HT1080 (cell line): Measurements from ENCODE around the gene ATP5MG. TPM values are rescaled to one million over a fixed set of nuclear protein-coding genes. Genes with fewer than 3 reads are reported as not detected.
"Not testable (repeated sequence)": the region's sequence is repeated elsewhere in the genome, so short reads cannot be mapped to it uniquely, and the experiment has no call there.

ENCODE experiments used
- DNase-seq: peaks from one replicate; pipeline ENCODE4 v3.0.0-alpha.2; 2015; ENCODE audit warnings: low read depth
- polyA plus RNA-seq, 2 experiments: library from polyadenylated mRNA; depleted of rRNA; stranded (reverse); fragments of >200 nt; gene quantifications; 2 replicates each; pipeline ENCODE4 v1.2.3, GENCODE V29; 2015
- total RNA-seq: library from RNA; depleted of rRNA; stranded (reverse); fragments of >200 nt; shearing (Covaris generic); gene quantifications from 2 replicates; pipeline ENCODE4 v1.2.3, GENCODE V29; 2014; rRNA removed

The ATP5MG gene
- 139 and 211 TPM in 2 replicates for total RNA-seq
- polyA plus RNA-seq (2015; cell fraction: cytosol; rRNA removed) = 76.1 and 93.0 TPM in 2 replicates
- 28.6 and 29.5 TPM in 2 replicates for polyA plus RNA-seq (2015; cell fraction: nucleus; rRNA removed)

DNA sequence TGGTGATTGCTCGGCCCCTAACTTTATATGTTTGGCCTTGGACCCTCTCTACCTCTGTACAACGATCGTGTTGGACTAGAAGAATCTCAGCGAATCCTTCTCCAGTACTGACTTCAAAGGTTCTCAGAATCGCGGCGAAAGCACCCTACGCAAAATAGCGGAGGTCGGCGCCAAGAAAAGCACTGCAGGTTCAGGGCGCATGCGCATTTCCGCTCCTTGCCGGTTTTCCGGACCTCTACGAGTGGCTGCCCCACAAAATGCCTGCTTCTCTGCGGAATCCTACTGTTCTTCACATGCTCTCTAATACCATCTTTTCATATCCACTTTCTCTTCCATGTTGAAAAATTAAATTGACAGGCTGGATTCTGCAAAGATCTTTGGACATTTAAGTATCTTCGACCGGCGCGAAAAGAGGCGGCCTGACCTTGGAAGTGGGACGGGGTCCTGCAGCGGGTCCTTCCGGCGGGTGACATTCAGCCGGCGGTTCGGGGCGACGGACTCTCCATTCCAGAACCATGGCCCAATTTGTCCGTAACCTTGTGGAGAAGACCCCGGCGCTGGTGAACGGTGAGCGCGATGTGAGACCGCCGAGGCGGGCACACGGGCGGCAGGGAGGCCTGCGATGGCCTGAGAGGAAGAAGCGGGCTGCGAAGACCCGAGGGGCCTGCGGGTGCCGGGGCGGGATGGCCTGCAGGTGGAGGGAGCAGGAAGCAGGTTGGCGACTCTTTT, at the start of gene ATP5MG:
TSS of gene ATP5MG (plus strand) at position 456 of the 729 bp plus-strand sequence. CDS start at position 516, 60 bp downstream.
- DNase-seq = peak; percentile 85

- peak; percentile 15 for DNase-seq
These were observed 48.2 kb upstream of the ATP5MG start for GRCh38 chr11:118353084-118353710.

- no peak for DNase-seq
These were observed 43.3 kb upstream of the ATP5MG start for GRCh38 chr11:118358071-118358470.

- DNase-seq = peak; percentile 88
These were observed 42.0 kb upstream of the ATP5MG start, which contains the start of gene UBE4A for GRCh38 chr11:118359295-118359958. TSS of gene UBE4A (plus strand) at chr11:118359600. CDS start at chr11:118365081, 5,481 bp downstream.

DNA sequence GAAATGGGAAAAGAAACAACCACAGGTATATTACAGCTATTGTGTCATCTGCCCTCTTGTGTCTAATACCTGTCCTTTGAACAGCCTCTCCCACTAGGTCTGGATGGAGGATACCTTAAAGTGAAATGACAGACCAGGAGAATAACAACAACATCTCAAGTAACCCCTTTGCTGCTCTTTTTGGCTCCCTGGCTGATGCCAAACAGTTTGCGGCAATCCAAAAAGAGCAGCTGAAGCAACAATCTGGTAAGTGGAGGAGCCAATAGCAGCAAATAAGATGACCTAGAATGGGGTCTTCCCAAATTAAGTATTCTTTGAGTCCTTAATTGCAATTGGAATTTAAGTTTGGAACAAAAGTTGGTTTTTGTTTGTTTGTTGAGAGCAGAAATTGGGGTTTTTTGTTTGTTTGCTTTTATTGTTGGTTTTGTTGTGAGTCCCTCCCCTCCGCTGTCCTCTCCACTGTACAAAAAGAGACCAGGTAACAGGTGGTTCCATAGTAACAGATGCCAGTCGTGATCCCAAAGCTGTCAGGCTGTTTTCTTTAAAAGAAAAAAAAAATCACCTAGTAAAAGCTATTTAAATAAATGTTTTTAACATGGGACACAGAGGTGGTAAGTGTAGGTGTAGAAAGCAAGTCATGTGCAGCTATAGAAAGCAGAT, 36.3 kb upstream of the ATP5MG start:
- DNase-seq = no peak

DNA sequence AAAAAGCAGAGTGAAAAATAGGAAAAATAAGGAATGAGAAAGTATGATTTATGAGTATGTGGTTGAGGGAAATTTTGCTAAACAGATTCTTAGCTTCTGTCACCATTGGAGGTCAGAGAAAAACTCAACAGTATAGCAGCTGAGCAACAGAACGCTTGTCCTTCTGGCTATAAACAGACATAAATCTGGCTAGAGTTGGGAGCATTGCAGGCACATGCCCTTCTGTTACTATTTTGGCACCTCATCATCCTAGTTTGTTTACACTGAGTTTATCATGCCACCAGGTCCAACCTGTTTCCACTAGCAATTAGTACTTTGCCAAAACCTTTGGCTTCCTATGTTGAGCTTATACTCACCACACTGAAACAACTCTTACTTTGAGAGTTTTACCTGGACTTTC, 35.1 kb upstream of the ATP5MG start:
- DNase-seq = no peak

- no peak for DNase-seq
These were observed 30.6 kb upstream of the ATP5MG start for GRCh38 chr11:118370774-118371173.

DNA sequence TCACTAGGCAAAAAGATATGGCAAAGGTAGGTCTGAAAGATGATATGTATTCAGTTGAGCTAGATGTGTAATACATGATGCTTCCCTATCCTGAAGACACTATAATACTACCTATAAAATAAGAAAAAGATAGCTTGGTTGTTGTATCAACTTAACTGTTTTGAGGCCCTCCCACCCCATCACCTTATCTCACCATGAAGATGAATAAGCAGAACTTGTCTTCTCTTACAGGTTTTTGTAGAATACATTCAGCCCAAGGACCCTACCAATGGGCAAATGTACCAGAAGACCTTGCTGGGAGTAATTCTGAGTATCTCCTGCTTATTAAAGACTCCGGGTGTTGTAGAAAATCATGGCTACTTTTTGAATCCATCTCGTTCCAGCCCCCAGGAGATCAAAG, 28.1 kb upstream of the ATP5MG start:
- no peak for DNase-seq

- no peak for DNase-seq
These were observed 27.5 kb upstream of the ATP5MG start for GRCh38 chr11:118373871-118374270.

DNA sequence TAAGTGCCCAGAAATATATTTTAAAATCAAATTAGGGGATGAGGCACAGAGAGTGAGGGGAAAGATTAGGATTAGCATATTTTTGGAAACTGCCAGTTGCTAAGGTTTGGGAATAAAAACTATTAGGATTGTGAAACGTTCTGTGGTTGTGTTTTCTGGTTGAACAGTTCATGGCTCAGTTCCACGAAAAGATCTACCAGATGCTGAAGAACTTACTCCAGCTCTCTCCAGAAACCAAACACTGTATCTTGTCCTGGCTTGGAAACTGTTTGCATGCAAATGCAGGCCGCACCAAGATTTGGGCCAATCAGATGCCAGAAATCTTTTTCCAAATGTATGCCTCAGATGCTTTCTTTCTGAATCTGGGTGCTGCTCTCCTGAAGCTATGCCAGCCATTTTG, 26.7 kb upstream of the ATP5MG start:
- DNase-seq = no peak

DNA sequence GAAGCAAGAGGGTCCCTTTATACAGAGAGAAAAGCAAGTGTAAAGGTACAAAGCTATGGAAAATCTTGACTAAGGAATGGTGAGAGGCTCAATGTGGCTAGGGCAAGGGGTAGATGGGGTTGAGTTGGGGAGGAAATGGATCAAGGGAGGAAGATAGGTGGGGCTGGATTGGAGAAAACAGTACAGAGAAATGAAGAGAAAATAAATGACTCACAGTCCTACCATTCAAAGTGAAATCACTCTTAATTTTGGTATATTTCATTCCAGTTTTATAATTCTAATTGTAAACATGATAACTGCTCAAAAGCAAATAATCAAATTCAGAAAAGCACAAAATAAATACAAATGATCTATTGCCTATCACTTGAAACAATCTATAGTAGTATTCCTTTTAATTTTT, 25.4 kb upstream of the ATP5MG start:
- no peak for DNase-seq

- no peak for DNase-seq
These were observed 21.9 kb upstream of the ATP5MG start for GRCh38 chr11:118379497-118379896.

DNA sequence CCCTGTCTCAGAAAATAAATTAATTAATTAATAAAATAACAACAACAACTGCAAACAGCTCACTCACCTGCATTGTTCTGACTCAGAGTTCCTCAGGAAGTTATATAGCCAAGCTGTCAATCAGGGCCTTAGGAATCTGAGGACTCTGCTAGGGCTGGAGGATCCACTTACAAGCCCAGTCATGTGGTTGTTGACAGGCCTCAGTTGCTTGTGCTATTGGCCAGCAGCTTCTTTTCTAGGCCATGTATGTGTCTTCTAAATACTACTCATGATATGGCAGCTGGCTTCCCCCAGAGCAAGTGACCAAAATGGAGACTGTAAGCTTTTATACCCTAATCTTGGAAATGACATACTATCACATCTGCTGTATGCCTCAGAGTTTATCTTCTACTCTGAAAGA, 20.8 kb upstream of the ATP5MG start:
- no peak for DNase-seq

DNA sequence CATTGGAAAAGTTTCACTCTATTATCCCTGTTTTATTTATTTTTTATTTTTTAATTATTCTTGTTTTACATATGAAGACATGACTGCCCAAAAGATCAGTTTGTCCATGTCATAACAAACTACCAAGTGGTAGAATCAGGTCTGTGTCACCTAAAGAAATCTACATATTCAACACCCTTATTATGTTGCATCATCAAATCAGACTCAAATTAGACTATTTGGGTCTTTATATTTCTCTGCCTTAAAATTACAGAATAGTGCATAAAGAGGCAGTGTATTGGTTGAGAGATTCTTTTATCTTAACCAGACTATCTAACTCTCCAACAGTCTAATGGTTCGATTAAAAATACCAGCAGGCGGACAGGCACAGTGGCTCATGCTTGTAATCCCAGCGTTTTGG, 18.5 kb upstream of the ATP5MG start:
- no peak for DNase-seq

DNA sequence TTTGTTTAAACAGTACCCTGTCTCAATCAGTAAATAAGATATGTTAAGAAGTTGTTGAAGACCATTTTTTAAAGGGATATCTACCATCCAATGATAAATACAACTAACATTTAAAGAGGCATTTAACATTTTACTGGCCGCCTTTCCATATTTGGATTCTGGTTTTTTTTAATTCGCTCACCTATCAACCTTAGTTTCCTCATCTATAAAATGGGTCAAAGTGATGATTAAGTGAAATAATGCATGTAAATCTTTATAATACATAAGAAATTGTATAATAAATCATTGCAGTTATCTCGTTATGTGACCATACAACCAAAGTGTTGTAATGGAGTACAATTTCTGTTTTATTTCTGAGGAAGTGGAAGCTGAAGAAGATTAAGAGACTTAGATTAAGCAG, 17.7 kb upstream of the ATP5MG start:
- no peak for DNase-seq

GRCh38 chr11:118396097-118396501, 5.3 kb upstream of the ATP5MG start:
- no peak for DNase-seq

- DNase-seq = no peak
These were observed 4.0 kb upstream of the ATP5MG start for GRCh38 chr11:118397448-118397847.

DNA sequence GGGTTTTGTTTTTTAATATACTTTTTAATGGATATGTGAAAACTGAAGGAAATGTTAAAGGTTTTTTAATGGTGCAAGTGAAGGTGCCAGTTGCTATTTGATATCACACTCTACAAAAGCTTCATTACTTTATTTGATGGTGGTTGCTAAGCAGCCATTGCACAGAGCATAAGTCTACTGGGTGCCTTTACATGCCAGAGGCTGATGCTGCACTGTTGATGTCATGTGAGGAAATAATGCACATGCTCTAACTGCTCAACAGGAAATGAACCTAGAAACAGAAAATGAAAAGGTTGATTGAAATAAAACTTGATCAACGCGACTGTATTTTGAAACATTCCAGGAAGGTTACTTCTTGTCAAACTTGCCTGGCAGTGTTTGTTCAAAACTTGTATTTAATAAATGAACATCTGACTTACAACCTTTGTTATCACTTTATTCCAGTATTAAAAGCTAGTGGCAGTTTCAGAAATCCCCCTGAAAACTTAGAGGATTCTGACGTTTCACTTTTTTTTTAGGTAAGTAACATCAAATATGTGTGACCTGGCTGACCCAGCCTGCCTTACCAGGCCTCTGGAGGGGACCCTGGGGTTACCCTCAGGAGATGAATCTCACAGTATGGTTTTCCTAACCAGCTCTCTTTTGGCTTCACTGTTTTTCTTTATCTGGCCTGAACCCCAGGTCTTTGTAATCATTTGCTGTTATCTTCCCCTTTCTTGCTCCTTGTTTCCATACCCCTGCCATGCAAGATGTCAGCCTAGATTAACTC, 2.4 kb upstream of the ATP5MG start:
- DNase-seq = no peak

DNA sequence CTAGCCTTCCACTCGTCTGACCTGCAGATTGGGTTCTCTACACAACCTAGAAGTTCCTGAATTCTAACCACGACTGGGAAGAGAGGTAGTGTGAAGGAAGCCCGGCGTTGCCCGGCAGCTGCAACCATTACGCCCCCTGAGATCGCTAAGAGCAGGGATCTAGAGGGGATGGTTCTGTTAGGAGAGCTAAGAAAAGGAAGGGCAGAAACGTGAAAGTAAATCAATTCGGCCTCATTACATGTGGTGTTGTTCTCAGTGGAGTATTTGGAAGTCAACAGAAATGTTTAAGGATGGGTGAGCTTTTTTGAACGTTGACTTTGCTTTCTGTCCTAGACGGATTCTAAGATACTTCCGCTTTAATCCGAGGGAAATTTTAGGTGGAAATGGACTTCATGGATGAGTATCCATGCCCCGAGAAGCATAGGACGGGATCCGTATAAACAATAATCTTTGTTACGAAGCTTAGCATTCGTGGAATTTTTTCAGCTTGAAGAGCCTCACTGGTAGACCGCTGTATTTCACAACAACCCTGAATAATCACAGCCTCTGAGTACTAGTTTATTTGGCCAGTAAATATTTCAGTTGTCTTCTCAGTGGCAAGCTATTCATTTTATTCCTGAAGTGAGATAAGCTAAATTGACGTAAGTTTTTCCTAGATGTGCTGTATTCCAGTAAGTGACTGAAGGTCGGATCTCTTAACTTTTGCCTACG, 629 bp downstream of the ATP5MG start:
- DNase-seq = peak; percentile 8

- DNase-seq = not testable (repeated sequence)
These were observed 1.2 kb downstream of the ATP5MG start for GRCh38 chr11:118402594-118402993.
